IMR-90 (cell line): Measurements from ENCODE around the gene TTC1. TPM values are rescaled to one million over a fixed set of nuclear protein-coding genes. Genes with fewer than 3 reads are reported as not detected.

Source experiments
- ATAC-seq: fragments of 200-7000 bp; cut with Tn5 transposase; 2 replicates; pipeline ENCODE4 v1.9.1; 2020; ENCODE audit warnings: low read depth, mild to moderate bottlenecking, moderate library complexity
- BruUV-seq: library from RNA; stranded (reverse); fragments of 400-500 nt; replicated peaks from 2 replicates; lab custom pipeline; 2021; lab: Mats Ljungman, UMichigan
- CTCF ChIA-PET: fragments of 300-600 bp; formaldehyde crosslinking; extraction: SDS; loops from one replicate; lab custom pipeline; 2021; ENCODE audit warnings: antibody characterized with exemption; lab: Yijun Ruan, JAX
- POLR2A ChIA-PET: fragments of 300-600 bp; sonication (Branson Sonifier 250); formaldehyde crosslinking; loops from one replicate; lab custom pipeline; 2022; ENCODE audit warnings: antibody characterized with exemption; ENCODE audit not compliant: unreplicated experiment; lab: Charles Lee
- DNase-seq: peaks from one replicate; pipeline ENCODE4 v3.0.0; 2013
- H2AFZ ChIP-seq: replicated peaks from 2 replicates; pipeline ENCODE3; 2013; ENCODE audit warnings: low read length, mild to moderate bottlenecking; ENCODE audit not compliant: poor library complexity
- H2AK5ac ChIP-seq: 2 replicates; pipeline ENCODE4 v1.6.1; 2013; ENCODE audit warnings: low read depth, low read length, inconsistent platforms
- H2AK9ac ChIP-seq: replicated peaks from 2 replicates; pipeline ENCODE3; 2013; ENCODE audit warnings: mild to moderate bottlenecking, low read depth, low read length, moderate library complexity; ENCODE audit not compliant: poor library complexity
- H2BK120ac ChIP-seq: 2 replicates; pipeline ENCODE4 v1.6.1; 2013; ENCODE audit warnings: low read depth, low read length, inconsistent platforms
- H2BK15ac ChIP-seq: 3 replicates; pipeline ENCODE4 v1.6.1; 2013; ENCODE audit warnings: low read depth, low read length, inconsistent platforms
- H2BK20ac ChIP-seq: 2 replicates; pipeline ENCODE4 v1.6.1; 2013; ENCODE audit warnings: low read depth, mild to moderate bottlenecking, inconsistent platforms, low read length, moderate library complexity
- H2BK5ac ChIP-seq: 2 replicates; pipeline ENCODE4 v1.6.1; 2013; ENCODE audit warnings: mild to moderate bottlenecking, low read depth, low read length, inconsistent platforms; ENCODE audit not compliant: poor library complexity, severe bottlenecking
- H3K14ac ChIP-seq: replicated peaks from 2 replicates; pipeline ENCODE4 v1.6.1; 2013; ENCODE audit warnings: low read depth, low read length, inconsistent platforms
- H3K18ac ChIP-seq: 2 replicates; pipeline ENCODE4 v1.6.1; 2013; ENCODE audit warnings: low read depth, low read length, control low read depth
- H3K23ac ChIP-seq: 2 replicates; pipeline ENCODE4 v1.6.1; 2013; ENCODE audit warnings: low read depth, low read length, inconsistent platforms
- H3K27ac ChIP-seq: 2 replicates; pipeline ENCODE4 v1.5.1; 2013; ENCODE audit warnings: mild to moderate bottlenecking, control low read depth, low read length; ENCODE audit not compliant: insufficient read depth
- H3K27me3 ChIP-seq: 2 replicates; pipeline ENCODE4 v1.6.1; 2013; ENCODE audit warnings: low read length; ENCODE audit not compliant: control insufficient read depth, insufficient read depth
- H3K36me3 ChIP-seq: 2 replicates; pipeline ENCODE4 v1.6.1; 2013; ENCODE audit warnings: low read length, mixed read lengths; ENCODE audit not compliant: control insufficient read depth, insufficient read depth
- H3K4ac ChIP-seq: 2 replicates; pipeline ENCODE4 v1.6.1; 2013; ENCODE audit warnings: low read depth, low read length, inconsistent platforms
- H3K4me1 ChIP-seq: 2 replicates; pipeline ENCODE4 v1.6.1; 2013; ENCODE audit warnings: low read length, mixed read lengths; ENCODE audit not compliant: control insufficient read depth, insufficient read depth
- H3K4me2 ChIP-seq: 2 replicates; pipeline ENCODE4 v1.6.1; 2013; ENCODE audit warnings: low read depth, mild to moderate bottlenecking, control low read depth, low read length, moderate library complexity
- H3K4me3 ChIP-seq: 2 replicates; pipeline ENCODE4 v1.5.1; 2013; ENCODE audit warnings: low read depth, mild to moderate bottlenecking, control low read depth, low read length, moderate library complexity; ENCODE audit not compliant: insufficient read depth
- H3K56ac ChIP-seq: 2 replicates; pipeline ENCODE4 v1.6.1; 2013; ENCODE audit warnings: low read length, inconsistent platforms; ENCODE audit not compliant: insufficient read depth; ENCODE audit errors: extremely low read depth
- H3K79me1 ChIP-seq, 2 experiments: 2 replicates each; pipeline ENCODE4 v1.6.1; 2013; ENCODE audit warnings: low read length in 2 of 2, inconsistent platforms in 1 of 2, low read depth in 1 of 2
- H3K9ac ChIP-seq: 2 replicates; pipeline ENCODE4 v1.6.1; 2013; ENCODE audit warnings: low read depth, low read length, control low read depth
- H3K9me1 ChIP-seq: 2 replicates; pipeline ENCODE4 v1.6.1; 2013; ENCODE audit warnings: low read length, inconsistent platforms; ENCODE audit not compliant: insufficient read depth
- H3K9me3 ChIP-seq: 2 replicates; pipeline ENCODE4 v1.6.1; 2013; ENCODE audit warnings: low read length; ENCODE audit not compliant: control insufficient read depth, insufficient read depth
- H4K20me1 ChIP-seq: 2 replicates; pipeline ENCODE4 v1.6.1; 2013; ENCODE audit warnings: low read length, inconsistent platforms; ENCODE audit not compliant: insufficient read depth
- H4K5ac ChIP-seq: 2 replicates; pipeline ENCODE4 v1.6.1; 2013; ENCODE audit warnings: mild to moderate bottlenecking, low read depth, low read length, control low read depth
- H4K8ac ChIP-seq, 2 experiments: 2 replicates each; pipeline ENCODE4 v1.6.1; 2013; ENCODE audit warnings: low read depth in 2 of 2, low read length in 2 of 2, control low read depth in 1 of 2, inconsistent platforms in 1 of 2
- H4K91ac ChIP-seq: 2 replicates; pipeline ENCODE4 v1.6.1; 2013; ENCODE audit warnings: low read depth, low read length, inconsistent platforms; ENCODE audit not compliant: insufficient read depth
- BHLHE40 ChIP-seq: fragments of 150-350 bp; IDR thresholded peaks from 2 replicates; pipeline ENCODE4 v1.6.1; 2016; ENCODE audit warnings: mild to moderate bottlenecking, low read depth, low read length
- CEBPB ChIP-seq: IDR thresholded peaks from 2 replicates; pipeline ENCODE4 v1.6.1; 2012; ENCODE audit warnings: low read depth, low read length, improper control_type of control experiment
- CHD1 ChIP-seq: IDR thresholded peaks from 2 replicates; pipeline ENCODE4 v1.6.1; 2012; ENCODE audit warnings: low read depth, low read length, improper control_type of control experiment
- CTCF ChIP-seq: conservative IDR thresholded peaks from 2 replicates; pipeline ENCODE4 v1.5.1; 2012; ENCODE audit warnings: mild to moderate bottlenecking, low read depth, low read length, improper control_type of control experiment
- ELK1 ChIP-seq: fragments of 150-350 bp; IDR thresholded peaks from 2 replicates; pipeline ENCODE4 v1.6.1; 2016; ENCODE audit warnings: low read depth, mild to moderate bottlenecking, low read length, moderate library complexity, borderline replicate concordance
- FOS ChIP-seq: fragments of 150-350 bp; IDR thresholded peaks from 2 replicates; pipeline ENCODE4 v1.6.1; 2016; ENCODE audit warnings: low read depth, low read length
- MAFK ChIP-seq: IDR thresholded peaks from 2 replicates; pipeline ENCODE4 v1.6.1; 2012; ENCODE audit warnings: low read depth, low read length, improper control_type of control experiment
- MAZ ChIP-seq: IDR thresholded peaks from 2 replicates; pipeline ENCODE4 v1.6.1; 2012; ENCODE audit warnings: low read depth, mild to moderate bottlenecking, low read length, improper control_type of control experiment, moderate library complexity, borderline replicate concordance
- MXI1 ChIP-seq: IDR thresholded peaks from 2 replicates; pipeline ENCODE4 v1.6.1; 2012; ENCODE audit warnings: low read depth, mild to moderate bottlenecking, low read length, moderate library complexity, borderline replicate concordance
- NFE2L2 ChIP-seq: fragments of 150-350 bp; IDR thresholded peaks from 2 replicates; pipeline ENCODE4 v1.6.1; 2016; ENCODE audit warnings: low read depth, mild to moderate bottlenecking, low read length
- POLR2A ChIP-seq: IDR thresholded peaks from 2 replicates; pipeline ENCODE4 v1.6.1; 2012; ENCODE audit warnings: mild to moderate bottlenecking, low read depth, low read length
- RAD21 ChIP-seq: IDR thresholded peaks from 2 replicates; pipeline ENCODE4 v1.6.1; 2012; ENCODE audit warnings: low read length, improper control_type of control experiment
- RCOR1 ChIP-seq: IDR thresholded peaks from 2 replicates; pipeline ENCODE4 v1.6.1; 2012; ENCODE audit warnings: mild to moderate bottlenecking, low read length, improper control_type of control experiment; ENCODE audit not compliant: insufficient replicate concordance
- RFX5 ChIP-seq: IDR thresholded peaks from 2 replicates; pipeline ENCODE4 v1.8.0; 2012; ENCODE audit warnings: low read depth, mild to moderate bottlenecking, low read length, moderate library complexity
- SMC3 ChIP-seq: fragments of 150-350 bp; IDR thresholded peaks from 2 replicates; pipeline ENCODE4 v1.6.1; 2016; ENCODE audit warnings: low read depth, mild to moderate bottlenecking, antibody characterized with exemption, low read length, moderate library complexity
- USF2 ChIP-seq: fragments of 150-350 bp; IDR thresholded peaks from 2 replicates; pipeline ENCODE4 v1.6.1; 2017; ENCODE audit warnings: mild to moderate bottlenecking, antibody characterized with exemption, low read length, low read depth
- WGBS, 2 experiments: methylation state at CpG; one replicate each; pipeline versions ENCODE4 v1.1.5 to v1.1.7; 2013; ENCODE audit warnings: missing lambda C conversion rate in 2 of 2; ENCODE audit not compliant: insufficient read length in 1 of 2; ENCODE audit errors: extremely low coverage in 2 of 2; 5-methylcytosine and 5-hydroxymethylcytosine counted together
- dilution Hi-C: fragments of 300-500 bp; cut with HindIII; formaldehyde crosslinking; loops from one replicate; pipeline ENCODE4 v1.14.3; 2018; ENCODE audit warnings: low sequenced_read_pairs; ENCODE audit not compliant: unreplicated experiment
- in situ Hi-C: fragments of 300-500 bp; cut with MboI; formaldehyde crosslinking; loops from 3 replicates; pipeline ENCODE4 v1.14.3; 2019; ENCODE audit warnings: low sequenced_read_pairs, inconsistent platforms, mixed read lengths
- intact Hi-C: fragments of 100-400 bp; cut with micrococcal nuclease; formaldehyde crosslinking; loops from 2 replicates; pipeline ENCODE4 v1.10.0; 2022
- polyA plus RNA-seq, 3 experiments: library from polyadenylated mRNA; depleted of rRNA; stranded (reverse); fragments of >200 nt; gene quantifications; 2 replicates each; pipeline ENCODE4 v1.2.3, GENCODE V29; 2012; ENCODE audit warnings: low replicate concordance in 1 of 3
- total RNA-seq: library from RNA; depleted of rRNA; stranded (reverse); fragments of >200 nt; gene quantifications from 2 replicates; pipeline ENCODE4 v1.2.3, GENCODE V29; 2012

The TTC1 gene
- total and polyA plus RNA-seq, 2 of the 4 experiments (the other 2 are of a cell fraction) = 23.1 to 41.1 TPM

- Histone ChIP-seq H4K8ac (no peak overlapping the region), H3K4me3 (no peak overlapping the region), H3K36me3 (peaks cover 9% of the 10 kb centered on the region), H4K91ac (no peak overlapping the region), H3K9ac (no peak overlapping the region), H4K5ac (no peak overlapping the region), H3K4me1 (no peaks in the 10 kb centered on the region), H2BK20ac (no peak overlapping the region), H3K56ac (no peak overlapping the region), H2AFZ (no peak overlapping the region), H3K23ac (no peak overlapping the region), H4K20me1 (no peaks in the 10 kb centered on the region), H2AK5ac (no peak overlapping the region), H3K27ac (no peak overlapping the region), H3K27me3 (no peaks in the 10 kb centered on the region), H2BK5ac (no peak overlapping the region), H2AK9ac (no peak overlapping the region), H3K14ac (no peak overlapping the region), H3K9me1 (peaks cover 4% of the 10 kb centered on the region; the same call in 1 of the 2 replicates), H3K18ac (no peak overlapping the region), H3K4me2 (no peak overlapping the region), H2BK120ac (no peak overlapping the region), H3K9me3 (no peaks in the 10 kb centered on the region), H3K4ac (no peak overlapping the region), H3K79me1 (peaks cover 0 to 8% of the 10 kb centered on the region in 2 experiments; a peak in 3 of 4 replicates), H2BK15ac (no peak overlapping the region)
- no CpG with 5 or more reads among the region's 1 CpG for WGBS, 2 experiments
- BruUV-seq = no TSS peak
- TF ChIP-seq MAFK (no peak), NFE2L2 (no peak), RAD21 (no peak), CHD1 (no peak), SMC3 (no peak), CTCF (no peak), ELK1 (no peak), RCOR1 (no peak), USF2 (no peak), CEBPB (no peak), RFX5 (no peak), FOS (no peak), BHLHE40 (no peak), MXI1 (no peak), POLR2A (no peak), MAZ (no peak)
- intact Hi-C loops = loop anchor here (5.0 kb wide), 1 partner anchor 33 kb away; no protein-coding TSS in a partner anchor
- ATAC-seq (no peak), DNase-seq (no peak)
- CTCF ChIA-PET = interaction anchor here (1.2 kb wide), 1 partner anchor 10 kb away, joined by 4 read pairs; no protein-coding TSS in a partner anchor
- POLR2A ChIA-PET = no interaction called here
- in situ Hi-C loops = no loop called here
- dilution Hi-C loops = no loop called here
These were observed 35.5 kb downstream of the TTC1 start for GRCh38 chr5:160044391-160044804.
